Keratinocyte (primary cell): ENCODE measurements around the gene SHCBP1L. TPM values are rescaled to one million over a fixed set of nuclear protein-coding genes. Genes with fewer than 3 reads are reported as not detected.

Source experiments
- DNase-seq: peaks from one replicate; pipeline ENCODE4 v3.0.0-alpha.2; 2011; ENCODE audit warnings: low read depth, missing footprints, low spot score
- FAIRE-seq: peaks from 2 replicates; lab custom pipeline; 2011; peaks lifted over from hg19 to GRCh38; lab: Jason Lieb, UNC
- H2AFZ ChIP-seq: 2 replicates; pipeline ENCODE4 v1.6.0; 2012; ENCODE audit warnings: low read length, control low read depth, inconsistent platforms; ENCODE audit not compliant: control insufficient read depth
- H3K27ac ChIP-seq: 2 replicates; pipeline ENCODE4 v1.5.1; 2011; ENCODE audit warnings: low read length; ENCODE audit not compliant: control insufficient read depth, insufficient read depth
- H3K27me3 ChIP-seq: 3 replicates; pipeline ENCODE4 v1.6.0; 2011; ENCODE audit warnings: low read length; ENCODE audit not compliant: control insufficient read depth, insufficient read depth; ENCODE audit errors: extremely low read depth
- H3K36me3 ChIP-seq, 2 experiments: 2 replicates in 1 of 2; 3 replicates in 1 of 2; pipeline ENCODE4 v1.5.1; 2011; ENCODE audit warnings: low read length in 2 of 2, mild to moderate bottlenecking in 1 of 2; ENCODE audit not compliant: control insufficient read depth in 2 of 2, insufficient read depth in 2 of 2; ENCODE audit errors: extremely low read depth in 1 of 2
- H3K4me1 ChIP-seq: 3 replicates; pipeline ENCODE4 v1.5.1; 2011; ENCODE audit warnings: low read length; ENCODE audit not compliant: control insufficient read depth, insufficient read depth; ENCODE audit errors: extremely low read depth
- H3K4me2 ChIP-seq: 3 replicates; pipeline ENCODE4 v1.6.0; 2011; ENCODE audit warnings: low read depth, low read length; ENCODE audit not compliant: control insufficient read depth, insufficient read depth; ENCODE audit errors: extremely low read depth
- H3K4me3 ChIP-seq, 3 experiments: fragments of 200-600 bp in 1 of 3; sonication (generic) in 1 of 3; 2 replicates in 2 of 3; 3 replicates in 1 of 3; pipeline ENCODE4 v1.5.1; 2011 to 2016; ENCODE audit warnings: low read length in 3 of 3, mild to moderate bottlenecking in 3 of 3, control low read depth in 2 of 3, inconsistent platforms in 1 of 3, low read depth in 1 of 3, mixed read lengths in 1 of 3, mixed run types in 1 of 3, moderate library complexity in 1 of 3; ENCODE audit not compliant: control insufficient read depth in 2 of 3, insufficient read depth in 2 of 3; ENCODE audit errors: extremely low read depth in 1 of 3
- H3K79me2 ChIP-seq: 2 replicates; pipeline ENCODE4 v1.6.0; 2012; ENCODE audit warnings: low read length; ENCODE audit not compliant: control insufficient read depth, insufficient read depth
- H3K9ac ChIP-seq: 3 replicates; pipeline ENCODE4 v1.6.0; 2011; ENCODE audit warnings: low read length; ENCODE audit not compliant: control insufficient read depth, insufficient read depth; ENCODE audit errors: extremely low read depth
- H3K9me1 ChIP-seq: 3 replicates; pipeline ENCODE4 v1.6.0; 2011; ENCODE audit warnings: low read length; ENCODE audit not compliant: control insufficient read depth, insufficient read depth; ENCODE audit errors: extremely low read depth
- H3K9me3 ChIP-seq: 2 replicates; pipeline ENCODE4 v1.5.1; 2012; ENCODE audit warnings: low read depth, low read length; ENCODE audit not compliant: control insufficient read depth
- H4K20me1 ChIP-seq: 3 replicates; pipeline ENCODE4 v1.6.0; 2011; ENCODE audit warnings: low read length; ENCODE audit not compliant: control insufficient read depth, insufficient read depth; ENCODE audit errors: extremely low read depth
- EZH2 ChIP-seq: IDR thresholded peaks from one replicate; pipeline ENCODE4 v1.6.1; 2012; ENCODE audit warnings: inconsistent platforms, mild to moderate bottlenecking, low read length, moderate library complexity
- dilution Hi-C: fragments of 300-500 bp; cut with MboI; formaldehyde crosslinking; loops from one replicate; pipeline ENCODE4 v1.7.0; 2020; ENCODE audit warnings: low sequenced_read_pairs; ENCODE audit not compliant: extremely low pct_ligation_motif_present
- polyA plus RNA-seq, 5 experiments: library from polyadenylated mRNA; depleted of rRNA in 3 of 5; stranded (reverse) in 3 of 5; stranded (forward) in 1 of 5; unstranded in 1 of 5; fragments of >200 nt; gene quantifications; 1 replicate in 1 of 5; 2 replicates in 3 of 5; 3 replicates in 1 of 5; pipeline versions ENCODE4 v1.2.1 to v1.2.3, GENCODE V29; 2011 to 2012; ENCODE audit warnings: missing spikeins in 2 of 5, low read depth in 1 of 5, low replicate concordance in 1 of 5
- TF ChIP-seq, protein P1 (sequence below), 3 experiments: IDR thresholded peaks in 1 of 3; conservative IDR thresholded peaks in 1 of 3; optimal IDR thresholded peaks in 1 of 3; 2 replicates in 2 of 3; 3 replicates in 1 of 3; pipeline versions ENCODE3 to v1.5.1; 2011; ENCODE audit warnings: low read length in 3 of 3, mild to moderate bottlenecking in 3 of 3, moderate library complexity in 2 of 3, control low read depth in 1 of 3, inconsistent platforms in 1 of 3; ENCODE audit not compliant: insufficient read depth in 2 of 3; ENCODE audit errors: extremely low read depth in 1 of 3

SHCBP1L gene
- polyA plus RNA-seq, 1 donor (not counting 4 experiments of a cell fraction or from before 2014, with no cell fraction given), result not detected

DNA sequence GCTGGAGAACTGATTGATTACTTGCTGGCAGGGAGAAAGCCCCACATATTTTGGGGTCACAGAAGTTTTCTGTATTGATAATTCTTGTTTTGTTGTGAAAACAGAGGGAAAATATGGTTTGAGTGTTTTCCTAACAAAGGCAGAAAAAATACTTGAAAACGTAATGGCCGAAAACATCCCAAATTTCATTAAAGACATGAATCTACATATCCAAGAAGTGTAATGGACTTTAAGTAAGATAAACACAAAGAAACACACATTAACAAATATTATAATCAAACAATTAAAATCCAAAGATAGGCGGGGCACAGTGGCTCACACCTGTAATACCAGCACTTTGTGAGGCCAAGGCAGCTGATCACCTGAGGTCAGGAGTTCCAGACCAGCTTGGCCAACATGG, 39.6 kb downstream of the SHCBP1L start:
- Histone ChIP-seq H4K20me1 (no peaks in the 10 kb centered on the region), H3K4me1 (no peaks in the 10 kb centered on the region), H3K9ac (no peak overlapping the region), H3K36me3 (no peaks in the 10 kb centered on the region), H3K27me3 (no peaks in the 10 kb centered on the region), H3K4me2 (no peak overlapping the region), H2AFZ (no peak overlapping the region), H3K4me3 (no peak overlapping the region), H3K79me2 (no peaks in the 10 kb centered on the region), H3K27ac (no peak overlapping the region), H3K9me3 (no peaks in the 10 kb centered on the region), H3K9me1 (no peaks in the 10 kb centered on the region)
- TF ChIP-seq EZH2, result no peak
- TF ChIP-seq, protein P1, sequence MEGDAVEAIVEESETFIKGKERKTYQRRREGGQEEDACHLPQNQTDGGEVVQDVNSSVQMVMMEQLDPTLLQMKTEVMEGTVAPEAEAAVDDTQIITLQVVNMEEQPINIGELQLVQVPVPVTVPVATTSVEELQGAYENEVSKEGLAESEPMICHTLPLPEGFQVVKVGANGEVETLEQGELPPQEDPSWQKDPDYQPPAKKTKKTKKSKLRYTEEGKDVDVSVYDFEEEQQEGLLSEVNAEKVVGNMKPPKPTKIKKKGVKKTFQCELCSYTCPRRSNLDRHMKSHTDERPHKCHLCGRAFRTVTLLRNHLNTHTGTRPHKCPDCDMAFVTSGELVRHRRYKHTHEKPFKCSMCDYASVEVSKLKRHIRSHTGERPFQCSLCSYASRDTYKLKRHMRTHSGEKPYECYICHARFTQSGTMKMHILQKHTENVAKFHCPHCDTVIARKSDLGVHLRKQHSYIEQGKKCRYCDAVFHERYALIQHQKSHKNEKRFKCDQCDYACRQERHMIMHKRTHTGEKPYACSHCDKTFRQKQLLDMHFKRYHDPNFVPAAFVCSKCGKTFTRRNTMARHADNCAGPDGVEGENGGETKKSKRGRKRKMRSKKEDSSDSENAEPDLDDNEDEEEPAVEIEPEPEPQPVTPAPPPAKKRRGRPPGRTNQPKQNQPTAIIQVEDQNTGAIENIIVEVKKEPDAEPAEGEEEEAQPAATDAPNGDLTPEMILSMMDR (optimal IDR thresholded peaks at IDR 0.05 in 1 of 3, IDR thresholded peaks at IDR 0.05 in 1 of 3, conservative IDR thresholded peaks at IDR 0.05 in 1 of 3; ENCODE audit: extremely low read depth in 1 of 3, insufficient read depth in 2 of 3, low read length in 3 of 3), result no peak
- DNase-seq (no peak), FAIRE-seq (no peak)
- dilution Hi-C loops, result no loop called here

DNA sequence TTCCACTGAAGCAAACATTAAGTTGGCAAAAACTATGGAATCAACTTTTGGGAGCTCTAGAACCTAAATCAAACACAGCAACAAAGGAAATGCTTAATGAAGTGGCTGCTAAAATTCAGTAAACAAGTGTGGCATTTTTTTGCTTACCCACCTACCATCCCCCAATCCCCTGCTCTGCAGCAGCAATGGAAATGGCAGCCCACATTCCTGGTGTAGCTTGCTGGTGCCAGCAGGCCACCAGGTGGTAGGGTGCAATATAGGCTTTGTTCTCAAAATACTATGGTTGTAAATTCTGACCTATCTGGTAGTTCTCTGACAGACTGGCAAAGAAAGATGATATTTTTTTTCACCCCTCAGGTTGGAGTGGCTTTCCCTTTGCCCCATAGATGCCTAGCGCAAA, 42.8 kb downstream of the SHCBP1L start:
- dilution Hi-C loops, result no loop called here
- Histone ChIP-seq H3K79me2 (no peaks in the 10 kb centered on the region), H3K4me3 (no peak overlapping the region), H3K9me3 (no peaks in the 10 kb centered on the region), H4K20me1 (no peaks in the 10 kb centered on the region), H3K9ac (no peak overlapping the region), H3K9me1 (no peaks in the 10 kb centered on the region), H2AFZ (no peak overlapping the region), H3K4me1 (no peaks in the 10 kb centered on the region), H3K27me3 (no peaks in the 10 kb centered on the region), H3K4me2 (no peak overlapping the region), H3K27ac (no peak overlapping the region), H3K36me3 (no peaks in the 10 kb centered on the region)
- no peak for DNase-seq
- FAIRE-seq, result no peak
- TF ChIP-seq, protein P1 (optimal IDR thresholded peaks at IDR 0.05 in 1 of 3, IDR thresholded peaks at IDR 0.05 in 1 of 3, conservative IDR thresholded peaks at IDR 0.05 in 1 of 3; ENCODE audit: extremely low read depth in 1 of 3, insufficient read depth in 2 of 3, low read length in 3 of 3), result peak in 1 of 3 experiments; percentile 9
- TF ChIP-seq EZH2, result no peak
